Hypothalamus (tissue), 51 donors: ENCODE data around the gene IL4I1.

ENCODE experiments used
- DNase-seq, 51 donors: peaks; one replicate each; lab custom pipeline; 2025; lab: John Stamatoyannopoulos, UW

Gene IL4I1

DNA sequence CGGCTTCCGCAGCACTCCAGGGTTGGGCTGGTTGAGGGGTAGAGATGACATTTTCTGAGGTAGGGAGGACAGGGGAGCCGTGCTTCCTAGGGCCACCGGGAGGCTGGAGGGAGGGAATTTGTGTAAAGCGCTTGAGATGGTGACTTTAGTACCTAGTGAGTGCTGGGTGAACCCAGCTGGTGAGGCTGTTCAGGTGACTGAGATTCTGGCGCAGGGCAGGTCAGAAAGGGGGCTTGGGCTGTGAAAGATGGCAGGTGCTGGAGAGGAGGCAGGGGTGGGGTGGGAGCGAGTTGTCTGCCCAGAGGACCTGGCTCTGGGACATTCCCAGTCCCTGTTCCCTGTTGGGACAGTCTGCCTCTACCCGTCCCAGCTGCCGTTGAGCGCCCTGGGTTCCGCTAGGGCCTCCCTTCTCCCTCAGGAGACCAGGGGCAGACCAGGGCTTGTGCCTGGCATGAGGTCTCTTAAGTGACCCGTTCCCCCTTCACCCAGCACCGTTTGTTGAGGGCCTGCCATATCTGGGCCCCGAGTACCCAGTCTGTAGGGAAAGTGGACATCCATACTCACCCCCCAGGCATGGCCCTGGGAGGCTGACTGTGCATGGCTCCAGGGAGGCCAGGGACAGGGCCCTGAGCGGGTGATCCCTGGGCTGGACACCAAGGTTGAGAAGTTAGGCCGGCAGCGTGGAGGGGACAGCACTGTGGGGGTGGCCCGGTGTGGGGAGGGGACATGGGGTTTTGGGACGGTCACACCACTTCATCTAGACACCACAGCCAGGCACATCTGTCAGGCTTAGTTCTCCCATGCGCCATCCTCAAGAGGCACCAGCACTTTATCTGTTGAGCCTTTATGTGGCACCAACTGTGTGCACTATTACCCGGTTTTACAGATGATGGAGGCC is 40.8 kb downstream of the IL4I1 start:
- no peak for DNase-seq

GRCh38 chr19:49855277-49855675 is 41.4 kb downstream of the IL4I1 start:
- DNase-seq: no peak

DNA sequence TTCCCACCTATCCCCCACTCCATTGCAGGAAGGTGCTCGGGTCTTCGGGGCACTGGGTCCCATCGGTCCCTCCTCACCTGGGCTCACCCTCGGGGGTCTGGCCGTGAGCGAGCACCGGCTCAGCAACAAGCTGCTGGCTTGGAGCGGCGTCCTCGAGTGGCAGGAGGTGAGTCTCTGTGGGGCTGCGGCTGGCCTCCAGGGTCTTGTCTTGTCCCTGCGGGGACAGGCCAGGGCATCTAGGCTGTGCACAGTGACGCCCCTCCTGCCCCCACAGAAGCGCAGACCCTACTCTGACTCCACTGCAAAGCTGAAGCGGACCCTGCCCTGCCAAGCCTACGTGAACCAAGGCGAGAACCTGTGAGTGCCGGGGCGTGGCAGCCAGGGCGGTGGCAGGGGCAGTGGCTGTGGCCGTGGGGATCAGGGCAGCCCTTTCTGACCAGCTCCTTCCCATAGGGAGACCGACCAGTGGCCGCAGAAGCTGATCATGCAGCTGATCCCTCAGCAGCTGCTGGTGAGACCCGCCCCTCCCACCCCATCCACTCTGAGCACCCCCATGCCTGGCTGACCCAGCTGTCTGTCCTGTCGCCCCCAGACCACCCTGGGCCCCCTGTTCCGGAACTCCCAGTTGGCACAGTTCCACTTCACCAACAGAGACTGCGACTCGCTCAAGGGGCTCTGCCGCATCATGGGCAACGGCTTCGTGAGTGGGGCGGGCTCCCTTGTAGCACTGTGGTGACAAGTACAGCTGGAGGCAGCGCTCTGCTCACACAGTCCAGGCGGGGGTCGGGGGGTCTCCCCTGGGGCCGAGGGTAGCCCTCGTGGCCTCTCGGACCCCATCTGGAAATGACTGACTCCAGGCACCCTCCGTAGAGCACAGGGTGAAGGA is 42.1 kb downstream of the IL4I1 start:
- no peak for DNase-seq

- no peak for DNase-seq
These were observed 42.8 kb downstream of the IL4I1 start for GRCh38 chr19:49853852-49854377.

DNA sequence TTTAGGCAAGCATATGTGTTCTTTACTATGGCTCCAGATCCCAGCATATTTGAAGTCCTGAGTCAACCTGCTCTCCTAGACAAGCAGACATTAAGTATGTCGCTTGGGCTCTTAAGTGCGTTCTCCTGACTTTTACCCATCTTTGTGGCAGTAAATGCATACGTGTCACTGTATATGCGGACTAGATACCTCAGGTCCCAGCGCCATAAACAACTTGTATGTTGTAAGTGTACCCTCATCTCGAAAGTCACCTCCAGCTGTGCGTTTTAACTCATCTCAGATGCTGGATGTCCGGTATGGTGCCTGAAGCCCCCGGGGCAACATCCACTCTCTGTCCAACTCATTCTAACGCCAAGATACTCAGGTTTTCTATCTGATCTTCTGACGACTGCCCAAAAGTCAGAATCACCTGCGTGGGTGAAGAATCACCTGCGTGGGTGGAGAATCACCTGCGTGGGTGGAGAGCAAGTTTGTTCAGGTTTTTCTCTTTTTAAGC is 44.0 kb downstream of the IL4I1 start:
- no peak for DNase-seq

- DNase-seq: peak in 21 of 51 donors; percentile 9 to 56 (median 38)
These were observed 45.0 kb downstream of the IL4I1 start for GRCh38 chr19:49851456-49852259.

DNA sequence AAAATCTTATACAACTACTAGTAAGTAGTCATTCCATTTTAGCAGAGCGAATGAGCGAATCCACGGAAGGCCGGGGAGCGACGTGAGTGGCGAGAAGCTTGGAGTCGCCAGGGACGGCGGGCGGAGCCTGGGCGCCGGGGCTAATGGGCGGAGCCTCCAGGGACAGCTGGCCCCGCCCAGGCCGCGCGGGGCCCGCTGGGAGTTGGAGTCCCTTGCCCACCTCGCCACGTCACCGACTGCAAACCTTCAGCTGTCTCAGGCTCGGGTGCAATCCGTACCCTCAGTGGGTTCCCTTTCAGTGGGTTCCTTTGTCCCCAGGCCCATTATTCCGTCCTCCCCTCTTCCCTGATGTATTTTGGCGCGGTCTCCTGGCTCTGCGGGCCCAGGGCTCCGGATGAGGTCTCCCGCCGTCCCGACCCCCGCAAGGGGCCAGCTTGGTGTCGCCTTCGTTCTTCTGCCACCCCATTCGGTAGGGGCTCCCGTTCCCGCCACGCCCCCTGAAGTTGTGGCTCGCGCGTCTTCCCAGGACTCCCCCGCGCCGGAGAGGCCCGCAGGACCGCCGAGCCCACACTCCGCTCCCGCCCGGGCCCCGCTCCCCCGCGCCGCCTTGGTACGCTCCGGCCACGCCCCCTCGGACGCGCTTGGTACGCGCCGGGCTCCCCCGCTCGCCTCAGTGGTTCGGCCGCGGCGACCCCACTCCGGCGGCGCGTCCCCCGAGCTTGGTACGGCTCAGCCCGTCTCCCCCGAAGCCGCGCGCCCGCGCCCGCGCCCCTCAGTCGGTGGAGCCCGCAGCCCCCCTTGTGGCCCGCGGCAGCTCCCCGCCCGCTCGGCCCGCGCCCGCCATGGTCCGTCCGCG is 46.0 kb downstream of the IL4I1 start, which contains the start of gene PTOV1:
Gene PTOV1, plus strand, starts transcription at position 673 of the 856 bp plus-strand sequence.
- peak; percentile 48 to 97 (median 90) for DNase-seq

GRCh38 chr19:49850221-49850486 is 46.5 kb downstream of the IL4I1 start:
- peak in 1 of 51 donors; percentile 45 for DNase-seq

GRCh38 chr19:49849433-49850220 is 47.1 kb downstream of the IL4I1 start:
- DNase-seq: no peak

- no peak for DNase-seq
These were observed 47.7 kb downstream of the IL4I1 start for GRCh38 chr19:49848938-49849337.

DNA sequence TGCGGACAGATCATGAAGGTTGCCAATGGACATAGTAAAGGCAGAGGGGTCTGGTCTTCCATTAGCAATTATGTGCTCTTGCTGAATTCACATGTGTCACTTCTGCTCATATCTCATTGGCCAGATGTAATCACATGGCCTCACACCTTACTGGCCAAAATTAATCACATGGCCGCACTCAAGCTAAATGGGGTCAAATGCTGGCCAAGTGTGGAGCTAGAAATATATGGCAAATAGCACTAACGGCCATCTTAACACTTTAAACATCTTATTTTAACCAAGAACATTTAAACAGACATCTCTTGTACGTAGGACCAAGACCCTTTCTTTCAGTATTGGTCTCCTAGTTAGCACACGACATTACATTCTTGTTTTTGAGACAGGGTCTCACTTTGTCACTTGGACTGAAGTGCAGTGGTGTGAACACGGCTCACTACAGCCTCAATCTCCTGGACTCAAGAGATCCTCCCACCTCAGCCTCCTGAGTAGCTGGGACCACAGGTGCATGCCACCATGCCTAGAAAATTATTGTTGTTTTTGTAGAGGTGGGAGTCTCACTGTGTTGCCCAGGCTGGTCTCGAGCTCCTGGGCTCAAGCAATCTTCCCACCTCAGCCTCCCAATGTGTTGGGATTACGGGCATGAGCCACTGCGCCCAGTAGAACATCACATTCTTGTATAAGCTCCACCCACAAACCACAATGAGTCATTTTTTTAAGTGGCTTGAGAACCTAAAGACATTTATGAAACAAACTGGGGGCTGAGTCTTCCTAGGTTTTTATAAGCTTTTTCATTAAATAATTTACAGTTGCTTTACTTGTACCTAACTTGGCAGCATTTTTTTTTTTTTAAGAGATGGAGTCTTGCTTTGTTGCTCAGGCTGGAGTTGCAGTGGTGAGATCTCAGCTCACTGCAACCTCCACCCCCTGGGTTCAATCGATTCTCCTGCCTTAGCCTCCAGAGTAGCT is 48.7 kb downstream of the IL4I1 start:
- DNase-seq: no peak

GRCh38 chr19:49846408-49846807 is 50.3 kb downstream of the IL4I1 start:
- no peak for DNase-seq

- DNase-seq: no peak
These were observed 51.3 kb downstream of the IL4I1 start for GRCh38 chr19:49845414-49845813.

- no peak for DNase-seq
These were observed 52.3 kb downstream of the IL4I1 start for GRCh38 chr19:49844138-49845095.

DNA sequence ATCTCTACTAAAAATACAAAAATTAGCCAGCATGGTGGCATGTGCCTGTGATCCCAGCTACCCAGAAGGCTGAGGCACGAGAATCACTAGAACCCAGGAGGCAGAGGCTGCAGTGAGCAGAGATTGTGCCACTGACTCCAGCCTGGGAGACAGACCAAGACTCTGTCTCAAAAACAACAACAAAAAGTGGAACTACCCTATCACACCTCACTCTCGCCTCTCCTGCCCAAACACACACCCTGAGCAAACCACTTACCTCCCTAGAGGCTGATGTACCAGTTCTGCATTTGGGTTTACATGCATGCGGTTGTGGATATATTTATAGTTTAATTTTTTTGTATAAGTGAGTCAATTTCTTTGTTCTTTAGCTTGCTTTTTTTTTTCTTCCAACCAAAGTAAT is 53.4 kb downstream of the IL4I1 start:
- no peak for DNase-seq

DNA sequence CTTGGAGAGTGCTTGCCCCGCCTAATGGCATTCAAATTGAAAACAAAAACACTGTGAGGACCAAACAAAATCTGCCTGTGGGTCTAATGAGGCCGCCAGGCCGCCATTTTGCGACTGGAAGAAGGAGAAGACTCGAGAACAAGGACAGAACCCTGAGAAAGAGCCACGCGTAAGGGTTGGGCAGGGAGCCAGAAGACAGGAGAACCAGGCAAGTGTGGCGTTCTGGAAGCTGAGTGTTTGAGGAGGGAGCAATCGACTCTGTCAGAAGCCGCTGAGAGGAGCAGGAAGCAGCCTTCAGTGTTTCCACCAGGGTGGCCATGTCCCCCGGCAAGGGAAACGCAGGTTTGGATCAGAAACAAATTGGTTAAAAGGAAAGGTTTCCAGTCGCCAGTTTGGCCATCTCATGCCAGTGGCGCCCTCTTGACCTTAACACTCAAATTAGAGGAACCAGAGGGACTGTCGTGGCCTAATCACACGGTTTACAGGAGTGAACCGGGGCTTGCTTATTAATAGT is 55.9 kb downstream of the IL4I1 start:
- DNase-seq: no peak
